GM18498 (cell line): ENCODE results near the gene VPS41.

ENCODE experiments used
- ATAC-seq: cut with Tn5 transposase; IDR thresholded peaks from one replicate; pipeline ENCODE4 v1.9.1; 2021; ENCODE audit warnings: mild to moderate bottlenecking, moderate library complexity; ENCODE audit not compliant: unreplicated experiment

Gene VPS41

DNA sequence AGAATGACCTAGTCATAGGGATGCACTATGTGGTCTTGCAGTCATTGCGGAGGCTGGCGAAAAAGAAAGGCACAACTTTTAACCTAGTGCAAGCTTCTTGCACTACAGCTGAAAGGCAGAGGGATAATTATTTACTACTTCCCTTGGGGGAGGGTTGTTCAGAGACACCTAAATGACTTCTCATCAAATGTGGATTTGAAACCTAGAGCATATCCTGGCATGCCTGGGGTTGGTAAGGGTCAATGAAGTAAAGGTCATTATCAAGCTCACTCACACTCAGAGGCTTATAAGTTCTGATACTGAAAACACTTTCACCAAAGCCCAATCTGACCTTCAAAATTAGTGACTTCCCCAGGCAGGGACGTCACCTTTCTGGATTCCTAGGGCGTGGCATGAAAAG lies 168.9 kb downstream of the VPS41 start:
- no peak for ATAC-seq

- no peak for ATAC-seq
Observed at GRCh38 chr7:38736138-38736537, 172.9 kb downstream of the VPS41 start.

- ATAC-seq: no peak
Observed at GRCh38 chr7:38731215-38731614, 177.8 kb downstream of the VPS41 start.

- no peak for ATAC-seq
Observed at GRCh38 chr7:38728145-38728544, 180.8 kb downstream of the VPS41 start.

DNA sequence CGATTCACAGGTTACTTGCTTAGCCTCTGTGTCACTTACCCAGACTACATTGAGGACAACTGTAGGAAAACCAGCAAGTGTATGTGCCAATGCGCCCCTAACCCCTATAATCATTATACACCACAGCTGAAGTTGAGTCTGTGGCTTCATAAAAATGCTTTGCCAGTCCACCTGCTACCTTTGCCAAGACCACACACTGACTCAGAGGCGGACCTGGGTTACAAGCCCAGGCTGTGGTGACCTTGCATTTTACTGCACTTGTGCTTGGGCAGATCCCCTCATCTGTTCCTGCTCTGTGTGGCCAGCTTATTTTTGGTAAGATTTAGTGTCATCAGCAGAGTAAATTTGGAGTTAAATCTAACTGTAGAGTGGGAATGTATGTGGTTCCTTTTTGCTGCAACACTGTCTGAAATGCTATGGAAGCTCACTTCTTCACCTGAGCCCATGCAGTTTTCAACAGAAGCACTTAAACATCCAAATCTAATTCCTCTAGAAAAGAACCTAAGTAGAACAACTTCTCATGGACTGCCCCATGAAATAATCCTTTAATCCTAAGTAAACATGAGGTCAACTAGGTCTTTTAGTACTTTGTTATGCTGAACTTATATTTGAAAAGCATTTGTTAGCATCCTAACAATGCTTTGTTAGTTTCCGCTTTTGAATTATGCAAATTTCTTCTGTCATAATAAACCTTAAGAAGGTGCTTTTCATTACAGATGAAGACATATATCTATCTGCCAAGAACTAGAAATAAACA lies 181.6 kb downstream of the VPS41 start:
- ATAC-seq: no peak

DNA sequence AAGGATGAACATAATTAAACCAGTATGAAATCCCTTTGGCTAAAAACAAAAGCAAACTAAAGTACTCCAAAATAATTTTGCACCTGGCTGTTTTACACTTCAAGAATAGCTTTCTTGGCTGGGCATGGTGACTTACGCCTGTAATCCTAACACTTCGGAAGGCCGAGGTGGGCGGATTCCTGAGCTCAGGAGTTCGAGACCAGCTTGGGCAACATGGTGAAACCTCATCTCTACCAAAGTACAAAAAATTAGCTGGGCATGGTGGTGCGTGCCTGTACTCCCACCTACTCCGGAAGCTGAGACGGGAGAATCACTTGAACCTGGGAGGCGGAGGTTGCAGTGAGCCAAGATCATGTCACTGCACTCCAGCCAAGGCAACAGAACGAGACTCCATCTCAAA lies 185.7 kb downstream of the VPS41 start:
- no peak for ATAC-seq

GRCh38 chr7:38716397-38716796 lies 192.6 kb downstream of the VPS41 start:
- ATAC-seq: no peak

DNA sequence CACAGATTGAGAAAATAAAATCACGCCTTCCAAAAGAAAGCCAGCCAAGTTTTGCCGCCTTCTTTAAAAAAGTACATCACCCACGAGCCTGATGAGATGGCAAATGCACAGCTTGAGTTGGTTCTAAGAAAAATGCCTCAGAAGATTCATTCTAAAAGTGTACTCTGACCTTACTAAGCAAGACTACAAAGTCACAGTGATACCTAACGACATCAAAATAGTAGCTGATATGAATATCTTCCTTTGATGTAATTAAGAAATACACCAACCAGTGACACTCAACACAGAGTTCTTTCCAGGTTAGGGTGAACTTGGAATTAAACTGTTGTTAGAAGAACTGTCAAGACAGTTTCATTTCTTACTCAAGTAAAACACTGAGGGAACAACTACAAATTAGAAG lies 199.9 kb downstream of the VPS41 start:
- ATAC-seq: no peak

DNA sequence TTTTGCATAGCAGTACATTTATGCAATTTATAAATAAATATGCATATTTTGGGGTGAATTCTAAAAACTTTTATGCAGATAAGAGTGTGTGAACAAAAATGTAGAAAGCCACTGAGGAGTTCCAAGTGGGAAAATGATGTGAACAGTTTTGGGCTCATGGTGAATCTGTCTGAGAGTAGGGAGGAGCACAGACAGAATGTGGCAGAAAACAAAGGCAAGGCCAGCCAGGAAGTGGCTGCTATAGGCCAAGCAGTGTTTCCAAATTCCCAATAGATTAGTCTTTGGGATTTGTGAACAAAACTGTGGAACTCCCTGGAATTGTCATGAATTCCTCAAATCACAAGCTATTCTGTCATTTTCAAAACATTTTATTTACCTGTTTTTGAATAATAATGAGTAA lies 204.2 kb downstream of the VPS41 start:
- ATAC-seq: no peak

DNA sequence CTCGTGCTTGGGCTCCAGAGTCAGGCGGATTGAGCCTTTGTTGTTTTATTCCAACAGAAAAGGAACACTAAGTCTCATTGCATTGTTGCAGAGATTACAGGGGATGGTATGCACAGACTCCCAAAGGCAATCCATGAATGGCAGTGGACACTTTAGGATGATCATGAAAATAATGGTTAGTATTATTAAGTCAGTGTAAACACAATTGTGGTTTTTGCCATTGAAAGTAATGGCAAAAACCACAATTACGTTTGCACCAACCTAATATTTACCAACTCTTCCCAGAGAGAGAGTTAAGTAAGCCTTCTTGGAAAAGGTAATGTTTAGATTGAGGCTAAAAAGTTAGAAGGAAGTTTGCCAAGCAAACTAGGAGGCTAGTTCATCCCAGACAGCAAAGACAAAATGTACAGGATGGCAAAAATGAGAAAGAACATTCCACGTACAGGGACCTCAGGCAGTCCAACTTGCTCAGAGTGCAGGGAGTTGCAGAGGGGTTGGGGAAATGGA lies 204.9 kb downstream of the VPS41 start:
- ATAC-seq: no peak

DNA sequence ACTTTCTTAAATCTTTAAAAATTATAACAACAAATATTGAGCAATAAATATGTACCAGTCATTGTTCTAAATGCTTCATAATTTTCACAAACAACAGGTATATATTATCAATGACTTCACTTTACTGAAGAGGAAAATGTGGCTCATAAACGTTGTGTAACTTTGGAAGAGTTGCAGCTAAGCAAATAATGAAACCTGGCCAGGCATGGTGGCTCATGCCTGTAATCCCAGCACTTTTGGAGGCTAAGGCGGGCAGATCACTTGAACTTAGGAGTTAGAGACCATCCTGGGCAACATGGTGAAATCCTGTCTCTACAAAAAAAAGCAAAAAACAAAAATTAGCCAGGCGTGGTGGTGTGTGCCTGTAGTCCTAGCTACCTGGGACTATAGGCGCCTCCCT lies 205.9 kb downstream of the VPS41 start:
- no peak for ATAC-seq

DNA sequence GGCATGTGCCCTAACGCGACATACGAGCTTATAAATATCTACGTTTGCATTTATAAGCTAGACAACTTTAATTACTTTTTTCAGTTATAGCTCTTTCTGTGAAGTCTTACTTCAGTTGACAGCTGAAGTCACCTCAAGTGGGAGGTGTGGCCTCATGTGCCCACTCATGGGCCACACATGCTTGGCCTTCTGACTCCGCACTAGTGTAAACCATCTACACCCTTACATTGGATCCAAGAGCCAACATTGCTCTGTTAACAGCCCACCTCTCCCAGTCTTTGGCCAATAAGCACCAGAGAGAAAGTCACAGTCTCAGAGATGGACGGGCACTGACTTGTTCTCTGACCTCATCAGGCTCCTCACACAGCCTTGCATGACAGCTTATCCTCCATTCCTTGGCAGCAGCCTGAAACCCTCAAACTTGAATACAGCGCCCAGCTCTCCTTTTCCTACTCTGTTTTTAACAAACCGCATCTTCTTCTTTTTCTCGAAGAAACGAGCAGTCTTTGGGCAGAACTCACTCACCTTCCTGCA lies 206.9 kb downstream of the VPS41 start:
- no peak for ATAC-seq

DNA sequence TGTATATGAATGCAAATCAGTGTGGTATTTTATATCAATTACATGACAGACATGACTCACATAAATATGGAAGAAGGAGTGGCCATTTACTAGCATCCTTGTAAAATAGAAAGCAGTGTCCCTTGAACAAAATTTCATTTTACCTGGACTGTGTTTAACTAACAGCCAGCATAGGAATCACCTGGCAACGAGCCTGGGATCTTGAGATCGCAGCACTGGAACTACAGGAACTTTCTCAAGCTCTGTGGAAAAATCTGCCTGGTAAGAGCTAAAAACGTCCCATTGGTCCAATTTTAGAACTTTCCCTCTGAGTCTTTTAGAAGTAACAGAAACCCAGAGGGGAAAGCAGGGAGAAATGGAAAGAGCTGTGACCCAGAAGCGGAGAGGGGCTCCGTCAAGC lies 208.9 kb downstream of the VPS41 start:
- no peak for ATAC-seq

- no peak for ATAC-seq
Observed at GRCh38 chr7:38699471-38699870, 209.5 kb downstream of the VPS41 start.

GRCh38 chr7:38694326-38694725 lies 214.7 kb downstream of the VPS41 start:
- no peak for ATAC-seq

GRCh38 chr7:38686888-38687287 lies 222.1 kb downstream of the VPS41 start:
- no peak for ATAC-seq

- no peak for ATAC-seq
Observed at GRCh38 chr7:38685851-38686250, 223.1 kb downstream of the VPS41 start.

DNA sequence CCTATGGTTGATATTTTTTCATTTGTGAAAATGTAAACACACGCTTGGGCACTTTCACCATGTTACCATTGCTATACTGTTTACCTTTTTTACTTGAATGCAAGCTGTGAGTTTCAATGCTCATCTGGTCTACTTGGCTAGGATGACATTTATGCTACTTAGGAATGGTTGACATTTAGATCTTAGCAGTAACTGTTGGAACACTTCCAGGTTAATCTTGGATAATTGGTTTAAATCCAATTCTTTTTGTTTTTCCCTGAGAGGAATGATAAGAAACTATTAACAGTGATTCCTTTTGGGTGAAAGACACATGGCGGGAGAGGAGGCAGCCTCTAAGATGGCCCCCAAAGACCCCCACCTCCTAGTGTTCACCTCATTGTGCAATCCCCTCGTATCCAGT lies 226.4 kb downstream of the VPS41 start:
- ATAC-seq: no peak

DNA sequence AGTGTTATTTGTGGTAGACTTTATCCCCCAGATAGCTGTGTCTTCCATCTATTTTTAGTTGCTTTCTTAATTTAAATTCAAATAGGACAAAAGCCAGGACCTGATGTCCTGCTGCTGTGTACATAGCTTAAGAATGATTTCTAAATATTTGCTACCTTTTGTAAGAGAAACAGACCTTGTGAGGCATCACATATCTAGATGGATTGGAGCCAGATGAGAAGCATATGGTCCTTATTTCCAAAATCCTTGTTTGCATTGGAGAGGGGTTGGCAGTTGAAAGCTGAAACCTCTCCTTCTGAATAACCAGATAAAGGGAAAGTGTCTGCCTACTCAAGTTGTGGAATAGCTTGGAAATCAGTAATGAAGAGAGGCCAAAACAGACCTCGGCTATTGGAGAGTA lies 227.1 kb downstream of the VPS41 start:
- no peak for ATAC-seq

- ATAC-seq: no peak
Observed at GRCh38 chr7:38679419-38679818, 229.6 kb downstream of the VPS41 start.

DNA sequence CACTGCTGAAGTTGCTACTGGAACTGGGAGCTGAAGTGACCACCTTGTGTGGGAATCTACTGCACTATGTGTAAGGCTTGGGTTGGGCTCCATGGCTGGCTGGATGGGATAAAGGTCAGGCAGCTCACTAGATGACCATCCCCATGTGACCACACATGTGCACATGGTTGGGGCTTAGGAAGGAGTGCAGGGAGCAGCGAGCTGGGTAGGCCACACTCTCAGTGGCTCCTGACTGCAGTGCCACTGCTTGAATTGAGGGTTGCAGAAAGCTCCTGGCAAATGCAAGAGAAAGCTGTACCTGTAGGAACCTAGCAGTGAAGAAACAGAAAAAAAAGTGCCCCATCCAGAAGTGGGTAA lies 230.3 kb downstream of the VPS41 start:
- ATAC-seq: no peak

- no peak for ATAC-seq
Observed at GRCh38 chr7:38677981-38678697, 230.9 kb downstream of the VPS41 start.
